SK-N-SH treated with all-trans-retinoic acid at 6 μM for 48 hours (cell line): Measurements from ENCODE around the gene PSMC1.

ENCODE experiments used
- ARNTL ChIP-seq: fragments of 450-650 bp; formaldehyde crosslinking; IDR thresholded peaks from 2 replicates; pipeline ENCODE4 v1.5.0; 2020; ENCODE audit warnings: low read depth, mild to moderate bottlenecking, moderate library complexity, borderline replicate concordance
- ESRRG ChIP-seq: fragments of 250-450 bp; sonication (Bioruptor Pico); IDR thresholded peaks from 2 replicates; pipeline ENCODE4 v1.6.1; 2021; ENCODE audit warnings: mild to moderate bottlenecking
- ISL1 ChIP-seq: fragments of 250-450 bp; sonication (Bioruptor Pico); IDR thresholded peaks from 2 replicates; pipeline ENCODE4 v2.1.2; 2022; ENCODE audit warnings: mild to moderate bottlenecking, moderate library complexity
- PATZ1 ChIP-seq: fragments of 250-450 bp; sonication (Bioruptor Pico); IDR thresholded peaks from 2 replicates; pipeline ENCODE4 v1.8.0; 2020; ENCODE audit warnings: mild to moderate bottlenecking, moderate library complexity, borderline replicate concordance
- RARB ChIP-seq: fragments of 250-450 bp; sonication (Bioruptor Pico); IDR thresholded peaks from 2 replicates; pipeline ENCODE4 v1.8.0; 2021; ENCODE audit warnings: mild to moderate bottlenecking, moderate library complexity
- TOX ChIP-seq: fragments of 250-450 bp; sonication (Bioruptor Pico); IDR thresholded peaks from 2 replicates; pipeline ENCODE4 v1.8.0; 2021; ENCODE audit warnings: mild to moderate bottlenecking, moderate library complexity, borderline replicate concordance
- ZC3H10 ChIP-seq: fragments of 250-450 bp; sonication (Bioruptor Pico); IDR thresholded peaks from 2 replicates; pipeline ENCODE4 v1.5.1; 2021; ENCODE audit warnings: mild to moderate bottlenecking, moderate library complexity
- ZFP3 ChIP-seq: fragments of 250-450 bp; sonication (Bioruptor Pico); IDR thresholded peaks from 2 replicates; pipeline ENCODE4 v1.5.0; 2020; ENCODE audit warnings: mild to moderate bottlenecking, moderate library complexity
- ZFP30 ChIP-seq: fragments of 450-650 bp; formaldehyde crosslinking; IDR thresholded peaks from 2 replicates; pipeline ENCODE4 v1.5.0; 2022; ENCODE audit warnings: mild to moderate bottlenecking, moderate library complexity
- ZNF565 ChIP-seq: fragments of 450-650 bp; formaldehyde crosslinking; conservative IDR thresholded peaks from 2 replicates; pipeline ENCODE4 v1.5.0; 2020; ENCODE audit warnings: low read depth, mild to moderate bottlenecking, moderate library complexity
- ZNF70 ChIP-seq: fragments of 450-650 bp; formaldehyde crosslinking; IDR thresholded peaks from 2 replicates; pipeline ENCODE4 v1.5.0; 2020; ENCODE audit warnings: mild to moderate bottlenecking, moderate library complexity

- no peak for TF ChIP-seq ESRRG (CRISPR knock-in tag)
- no peak for TF ChIP-seq ZFP3 (CRISPR knock-in tag)
- TF ChIP-seq ISL1 (CRISPR knock-in tag) = no peak
- no peak for TF ChIP-seq PATZ1 (CRISPR knock-in tag)
- TF ChIP-seq ZNF565 (CRISPR knock-in tag) = no peak
- no peak for TF ChIP-seq ZC3H10
- TF ChIP-seq TOX = no peak
- no peak for TF ChIP-seq RARB (CRISPR knock-in tag)
- no peak for TF ChIP-seq ZFP30
- no peak for TF ChIP-seq ARNTL (CRISPR knock-in tag)
- TF ChIP-seq ZNF70 (CRISPR knock-in tag) = no peak
These were observed 19.1 kb downstream of the PSMC1 start for GRCh38 chr14:90275458-90275814.
